MM.1S (cell line): ENCODE data around the gene BCAP31.
A peak's percentile ranks its signal among the peaks of the same experiment; 100 is the strongest.

Experiments used
- DNase-seq: peaks from one replicate; pipeline ENCODE4 v3.0.0-alpha.2; 2015
- H2AFZ ChIP-seq: fragments of 300-600 bp; sonication (generic); 2 replicates; pipeline ENCODE4 v1.6.0; 2016; ENCODE audit warnings: antibody characterized with exemption, low read length
- H3F3A ChIP-seq: fragments of 300-600 bp; sonication (generic); 2 replicates; pipeline ENCODE4 v1.6.1; 2016; ENCODE audit warnings: mild to moderate bottlenecking, antibody characterized with exemption, low read length, moderate library complexity, mixed read lengths; ENCODE audit not compliant: insufficient read depth
- H3K27ac ChIP-seq: fragments of 300-600 bp; sonication (generic); 2 replicates; pipeline ENCODE4 v1.5.1; 2016; ENCODE audit warnings: mild to moderate bottlenecking, low read length
- H3K27me3 ChIP-seq: fragments of 300-600 bp; sonication (generic); replicated peaks from 2 replicates; pipeline ENCODE4 v1.6.0; 2016; ENCODE audit warnings: low read length; ENCODE audit not compliant: insufficient read depth
- H3K36me3 ChIP-seq: fragments of 300-600 bp; sonication (generic); replicated peaks from 2 replicates; pipeline ENCODE4 v1.6.1; 2016; ENCODE audit warnings: mild to moderate bottlenecking, low read length, mixed read lengths; ENCODE audit not compliant: insufficient read depth
- H3K4me1 ChIP-seq: fragments of 300-600 bp; sonication (generic); 2 replicates; pipeline ENCODE4 v1.6.1; 2016; ENCODE audit warnings: low read length, mixed read lengths
- H3K4me2 ChIP-seq: fragments of 300-600 bp; sonication (generic); 2 replicates; pipeline ENCODE4 v1.6.0; 2016; ENCODE audit warnings: low read depth, low read length
- H3K4me3 ChIP-seq: fragments of 300-600 bp; sonication (generic); 2 replicates; pipeline ENCODE4 v1.5.1; 2016; ENCODE audit warnings: low read length, mixed read lengths
- H3K79me2 ChIP-seq: fragments of 300-600 bp; sonication (generic); 2 replicates; pipeline ENCODE4 v1.6.1; 2016; ENCODE audit warnings: mixed run types, low read length, mixed read lengths
- H3K9ac ChIP-seq: fragments of 300-600 bp; sonication (generic); 2 replicates; pipeline ENCODE4 v1.6.1; 2016; ENCODE audit warnings: low read length, mixed read lengths
- H3K9me2 ChIP-seq: fragments of 300-600 bp; sonication (generic); replicated peaks from 2 replicates; pipeline ENCODE4 v1.6.1; 2016; ENCODE audit warnings: mild to moderate bottlenecking, low read length, mixed read lengths; ENCODE audit not compliant: insufficient read depth
- H3K9me3 ChIP-seq: fragments of 300-600 bp; sonication (generic); replicated peaks from 2 replicates; pipeline ENCODE4 v1.6.1; 2016; ENCODE audit warnings: mild to moderate bottlenecking, low read length, mixed read lengths; ENCODE audit not compliant: insufficient read depth
- H4K20me1 ChIP-seq: fragments of 300-600 bp; sonication (generic); 2 replicates; pipeline ENCODE4 v1.6.1; 2016; ENCODE audit warnings: mild to moderate bottlenecking, low read length, moderate library complexity, mixed read lengths; ENCODE audit not compliant: insufficient read depth
- CTCF ChIP-seq: fragments of 300-600 bp; sonication (generic); IDR thresholded peaks from 2 replicates; pipeline ENCODE4 v1.5.1; 2016; ENCODE audit warnings: antibody characterized with exemption, low read length, mixed read lengths
- EZH2 ChIP-seq: fragments of 300-600 bp; sonication (generic); optimal IDR thresholded peaks from 2 replicates; pipeline ENCODE3; 2017; ENCODE audit warnings: low read depth, mild to moderate bottlenecking, antibody characterized with exemption, low read length, mixed read lengths
- EZH2phosphoT487 ChIP-seq: fragments of 300-600 bp; sonication (generic); IDR thresholded peaks from 2 replicates; pipeline ENCODE4 v1.6.1; 2018; ENCODE audit warnings: antibody characterized with exemption, low read length

The BCAP31 gene

GRCh38 chrX:153709726-153710674, 14.2 kb downstream of the BCAP31 start:
- no peak for DNase-seq
- Histone ChIP-seq H3K36me3 (no peaks in the 10 kb centered on the region; the same call in 1 of the 2 replicates), H3K4me3 (no peak overlapping the region), H3K9ac (no peak overlapping the region), H3F3A (no peaks in the 10 kb centered on the region), H2AFZ (no peak overlapping the region), H3K27ac (no peak overlapping the region), H3K79me2 (no peaks in the 10 kb centered on the region), H3K4me2 (no peak overlapping the region), H3K9me2 (no peaks in the 10 kb centered on the region), H3K9me3 (no peaks in the 10 kb centered on the region), H4K20me1 (no peaks in the 10 kb centered on the region), H3K27me3 (no peaks in the 10 kb centered on the region), H3K4me1 (no peaks in the 10 kb centered on the region)
- TF ChIP-seq EZH2 (no peak), CTCF (no peak), EZH2phosphoT487 (no peak)

- Histone ChIP-seq H3F3A (no peaks in the 10 kb centered on the region), H3K27me3 (no peaks in the 10 kb centered on the region), H4K20me1 (no peaks in the 10 kb centered on the region), H3K9me3 (no peaks in the 10 kb centered on the region), H3K4me3 (no peak overlapping the region), H3K9me2 (no peaks in the 10 kb centered on the region), H3K36me3 (no peaks in the 10 kb centered on the region), H3K4me2 (no peak overlapping the region), H2AFZ (no peak overlapping the region), H3K79me2 (no peaks in the 10 kb centered on the region), H3K9ac (no peak overlapping the region), H3K4me1 (no peaks in the 10 kb centered on the region), H3K27ac (no peak overlapping the region)
- no peak for DNase-seq
- TF ChIP-seq EZH2: no peak
- peak; percentile 35 for TF ChIP-seq CTCF
These were observed 15.8 kb downstream of the BCAP31 start for GRCh38 chrX:153708415-153708814.

DNA sequence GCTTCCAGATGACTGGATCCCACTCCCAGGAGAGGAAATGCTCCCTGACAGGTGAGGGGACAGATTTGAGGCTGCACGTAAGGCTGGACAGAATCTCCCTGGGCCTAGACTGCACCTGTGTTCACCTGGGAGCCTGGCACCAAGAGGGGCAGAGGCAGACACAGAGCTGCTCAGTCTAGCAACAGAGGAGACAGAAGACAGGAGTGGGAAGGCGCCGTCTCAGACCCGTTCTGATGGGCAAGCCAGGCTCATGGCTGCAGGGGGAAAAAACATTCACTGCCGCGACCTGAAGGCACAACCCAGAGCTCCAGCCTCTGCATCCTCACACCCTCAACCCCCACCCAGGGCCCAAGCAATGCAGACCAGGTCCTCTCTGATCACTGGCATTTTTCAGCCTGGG, 16.8 kb downstream of the BCAP31 start:
- TF ChIP-seq CTCF: no peak
- TF ChIP-seq EZH2phosphoT487: no peak
- TF ChIP-seq EZH2: no peak
- Histone ChIP-seq H3K4me2 (no peak overlapping the region), H2AFZ (no peak overlapping the region), H3K9ac (no peak overlapping the region), H3K36me3 (no peaks in the 10 kb centered on the region), H3K79me2 (no peaks in the 10 kb centered on the region), H3K9me3 (no peaks in the 10 kb centered on the region), H4K20me1 (no peaks in the 10 kb centered on the region), H3K4me1 (no peaks in the 10 kb centered on the region), H3K9me2 (no peaks in the 10 kb centered on the region), H3K27ac (no peak overlapping the region), H3F3A (no peaks in the 10 kb centered on the region), H3K4me3 (no peak overlapping the region), H3K27me3 (no peaks in the 10 kb centered on the region)
- DNase-seq: no peak
